GM19043 (cell line): ENCODE results near the gene BRIP1.
"Not testable (repeated sequence)": the region's sequence is repeated elsewhere in the genome, so short reads cannot be mapped to it uniquely, and the experiment has no call there.

Source experiments
- ATAC-seq: cut with Tn5 transposase; IDR thresholded peaks from one replicate; pipeline ENCODE4 v1.9.1; 2021; ENCODE audit warnings: low read depth; ENCODE audit not compliant: unreplicated experiment

Gene BRIP1

GRCh38 chr17:61734466-61734865, 128.9 kb downstream of the BRIP1 start:
- no peak for ATAC-seq

- no peak for ATAC-seq
Observed at GRCh38 chr17:61734012-61734411, 129.3 kb downstream of the BRIP1 start.

- ATAC-seq = no peak
Observed at GRCh38 chr17:61733021-61733420, 130.3 kb downstream of the BRIP1 start.

GRCh38 chr17:61732169-61732568, 131.2 kb downstream of the BRIP1 start:
- no peak for ATAC-seq

- no peak for ATAC-seq
Observed at GRCh38 chr17:61731330-61731729, 132.0 kb downstream of the BRIP1 start.

- ATAC-seq = no peak
Observed at GRCh38 chr17:61729690-61730268, 133.5 kb downstream of the BRIP1 start.

- no peak for ATAC-seq
Observed at GRCh38 chr17:61728297-61728836, 135.0 kb downstream of the BRIP1 start.

GRCh38 chr17:61727798-61728197, 135.5 kb downstream of the BRIP1 start:
- not testable (repeated sequence) for ATAC-seq

GRCh38 chr17:61726977-61727376, 136.4 kb downstream of the BRIP1 start:
- ATAC-seq = no peak

GRCh38 chr17:61724777-61725176, 138.6 kb downstream of the BRIP1 start:
- no peak for ATAC-seq

GRCh38 chr17:61723914-61724313, 139.4 kb downstream of the BRIP1 start:
- no peak for ATAC-seq

GRCh38 chr17:61723183-61723582, 140.1 kb downstream of the BRIP1 start:
- ATAC-seq = no peak

- no peak for ATAC-seq
Observed at GRCh38 chr17:61722398-61722797, 140.9 kb downstream of the BRIP1 start.

- ATAC-seq = no peak
Observed at GRCh38 chr17:61720016-61720795, 143.1 kb downstream of the BRIP1 start.

- ATAC-seq = not testable (repeated sequence)
Observed at GRCh38 chr17:61719220-61719619, 144.1 kb downstream of the BRIP1 start.

- no peak for ATAC-seq
Observed at GRCh38 chr17:61718022-61718421, 145.3 kb downstream of the BRIP1 start.

- ATAC-seq = no peak
Observed at GRCh38 chr17:61717352-61717751, 146.0 kb downstream of the BRIP1 start.

- no peak for ATAC-seq
Observed at GRCh38 chr17:61716225-61716829, 147.0 kb downstream of the BRIP1 start.

- ATAC-seq = no peak
Observed at GRCh38 chr17:61715348-61715747, 148.0 kb downstream of the BRIP1 start.

- no peak for ATAC-seq
Observed at GRCh38 chr17:61714300-61714699, 149.0 kb downstream of the BRIP1 start.

GRCh38 chr17:61713035-61713434, 150.3 kb downstream of the BRIP1 start:
- no peak for ATAC-seq

- no peak for ATAC-seq
Observed at GRCh38 chr17:61710546-61710945, 152.8 kb downstream of the BRIP1 start.
